Astrocyte (in vitro differentiated cells and primary cell): Measurements from ENCODE around the gene GABRP.

Experiments used
- EZH2 ChIP-seq: IDR thresholded peaks from 2 replicates; pipeline ENCODE4 v1.6.1; 2012; ENCODE audit warnings: mild to moderate bottlenecking, low read length, inconsistent platforms; ENCODE audit not compliant: insufficient read depth
- TF ChIP-seq, protein P1 (sequence below): IDR thresholded peaks from 2 replicates; pipeline ENCODE4 v1.5.1; 2011; ENCODE audit warnings: low read depth, mild to moderate bottlenecking, inconsistent platforms, low read length, moderate library complexity; ENCODE audit not compliant: insufficient read depth

DNA sequence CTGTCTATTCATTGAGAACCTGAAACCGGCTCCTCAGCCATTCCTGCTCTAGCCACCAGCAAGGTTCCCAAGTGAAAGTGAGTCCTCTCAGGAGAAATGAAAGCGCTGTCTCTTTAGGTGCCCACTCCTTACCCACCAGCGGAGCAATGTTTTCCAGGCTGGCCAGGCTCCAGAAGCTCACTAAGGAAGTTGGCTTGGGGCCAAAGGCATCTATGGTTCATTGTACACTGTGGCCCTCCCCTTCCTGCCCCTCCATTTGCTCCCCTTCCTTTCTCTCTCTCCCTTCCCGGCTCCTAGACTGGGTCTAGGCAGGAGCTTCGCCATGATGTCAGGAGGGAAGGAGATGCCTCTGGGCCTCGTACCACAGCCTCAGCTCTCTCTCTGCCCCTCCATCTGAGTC is 1.1 kb upstream of the GABRP start:
- TF ChIP-seq, protein P1, sequence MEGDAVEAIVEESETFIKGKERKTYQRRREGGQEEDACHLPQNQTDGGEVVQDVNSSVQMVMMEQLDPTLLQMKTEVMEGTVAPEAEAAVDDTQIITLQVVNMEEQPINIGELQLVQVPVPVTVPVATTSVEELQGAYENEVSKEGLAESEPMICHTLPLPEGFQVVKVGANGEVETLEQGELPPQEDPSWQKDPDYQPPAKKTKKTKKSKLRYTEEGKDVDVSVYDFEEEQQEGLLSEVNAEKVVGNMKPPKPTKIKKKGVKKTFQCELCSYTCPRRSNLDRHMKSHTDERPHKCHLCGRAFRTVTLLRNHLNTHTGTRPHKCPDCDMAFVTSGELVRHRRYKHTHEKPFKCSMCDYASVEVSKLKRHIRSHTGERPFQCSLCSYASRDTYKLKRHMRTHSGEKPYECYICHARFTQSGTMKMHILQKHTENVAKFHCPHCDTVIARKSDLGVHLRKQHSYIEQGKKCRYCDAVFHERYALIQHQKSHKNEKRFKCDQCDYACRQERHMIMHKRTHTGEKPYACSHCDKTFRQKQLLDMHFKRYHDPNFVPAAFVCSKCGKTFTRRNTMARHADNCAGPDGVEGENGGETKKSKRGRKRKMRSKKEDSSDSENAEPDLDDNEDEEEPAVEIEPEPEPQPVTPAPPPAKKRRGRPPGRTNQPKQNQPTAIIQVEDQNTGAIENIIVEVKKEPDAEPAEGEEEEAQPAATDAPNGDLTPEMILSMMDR: no peak
- no peak for TF ChIP-seq EZH2
